Stomach (tissue), 19 donors: Measurements from ENCODE around the gene CYP2A7. TPM values are rescaled to one million over a fixed set of nuclear protein-coding genes. Genes with fewer than 3 reads are reported as not detected.
"Not testable (repeated sequence)": the region's sequence is repeated elsewhere in the genome, so short reads cannot be mapped to it uniquely, and the experiment has no call there.

ENCODE experiments used
- DNase-seq, 2 donors: peaks; one replicate each; pipeline versions ENCODE4 v3.0.0 to v3.0.0-alpha.2; 2013 to 2019
- H3K27ac ChIP-seq, 5 donors: fragments of 200-600 bp in 4 of 5; sonication (generic) in 4 of 5; one replicate each; pipeline ENCODE4 v1.5.1; 2013 to 2019; ENCODE audit warnings: mild to moderate bottlenecking in 1 of 5, moderate library complexity in 1 of 5
- H3K27me3 ChIP-seq, 3 donors: fragments of 200-600 bp; sonication (generic); one replicate each; pipeline ENCODE4 v1.5.1; 2017 to 2019; ENCODE audit warnings: mixed run types in 1 of 3
- H3K36me3 ChIP-seq, 4 donors: fragments of 200-600 bp; sonication (generic); 1 replicate in 3 of 4; 2 replicates in 1 of 4; pipeline ENCODE4 v1.5.1; 2016 to 2019
- H3K4me1 ChIP-seq, 4 donors: fragments of 200-600 bp; sonication (generic); one replicate each; pipeline ENCODE4 v1.5.1; 2016 to 2019
- H3K4me3 ChIP-seq, 4 donors: fragments of 200-600 bp; sonication (generic) in 3 of 4; one replicate each; pipeline ENCODE4 v1.5.1; 2016 to 2019; ENCODE audit warnings: mild to moderate bottlenecking in 1 of 4
- H3K9me3 ChIP-seq, 4 donors: fragments of 200-600 bp; sonication (generic); one replicate each; pipeline ENCODE4 v1.5.1; 2016 to 2019
- CTCF ChIP-seq, 7 experiments: fragments of 450-650 bp in 4 of 7; fragments of 200-600 bp in 3 of 7; sonication (generic) in 3 of 7; IDR thresholded peaks; one replicate each; pipeline ENCODE4 v1.5.1; 2016 to 2019; ENCODE audit warnings: antibody characterized with exemption in 7 of 7, control low read depth in 2 of 7, mild to moderate bottlenecking in 1 of 7
- EP300 ChIP-seq: sonication (generic); formaldehyde crosslinking; IDR thresholded peaks from one replicate; pipeline ENCODE4 v1.6.1; 2017; ENCODE audit warnings: antibody characterized with exemption
- POLR2A ChIP-seq, 4 donors: fragments of 450-650 bp; IDR thresholded peaks; one replicate each; pipeline ENCODE4 v1.6.1; 2016; ENCODE audit warnings: antibody characterized with exemption in 4 of 4, control low read depth in 2 of 4, mild to moderate bottlenecking in 1 of 4, moderate library complexity in 1 of 4
- POLR2AphosphoS5 ChIP-seq, 3 donors: sonication (generic); formaldehyde crosslinking; IDR thresholded peaks; one replicate each; pipeline ENCODE4 v1.6.1; 2016; ENCODE audit warnings: antibody characterized with exemption in 3 of 3
- WGBS, 5 donors: extraction: QIAGEN DNeasy Blood & Tissue Kit in 3 of 5; methylation state at CpG; one replicate each; pipeline versions ENCODE4 v1.1.5 to v1.1.7; 2013 to 2018; 5-methylcytosine and 5-hydroxymethylcytosine counted together
- intact Hi-C: fragments of 100-400 bp; cut with DNase I; formaldehyde crosslinking; loops from one replicate; pipeline ENCODE4 v1.15.1; 2023; ENCODE audit warnings: low total_unique reads
- long read RNA-seq, 10 donors: transcript quantifications; one replicate each; lab custom pipeline, GENCODE V29; 2026
- polyA plus RNA-seq, 3 donors: library from polyadenylated mRNA; stranded (reverse); fragments of 200-250 nt; gene quantifications; one replicate each; pipeline ENCODE4 v1.2.3, GENCODE V29; 2013
- total RNA-seq, 5 donors: library from RNA; depleted of rRNA; stranded (reverse); fragments of >200 nt; gene quantifications; one replicate each; pipeline versions ENCODE4 v1.1.0 to v1.2.3, GENCODE V29; 2014 to 2016
- donor health status: healthy with polysubstance abuse.
- donor health status: Bipolar disorder and iron deficiency.
- donor health status: healthy.

The CYP2A7 gene
- total RNA-seq (not detected), polyA plus RNA-seq (not detected)
- long read RNA-seq, donor 1, result 0 reads
- long read RNA-seq, donor 2, result 0 reads
- long read RNA-seq, donor 3, result 0 reads
- long read RNA-seq, donor 4, result 0 reads
- long read RNA-seq, donor 5, result 0 reads
- long read RNA-seq, donor 6, result 0 reads
- long read RNA-seq, donor 7, result 0 reads
- long read RNA-seq, donor 8, result 0 reads
- long read RNA-seq, donor 9, result 0 reads
- long read RNA-seq, donor 10, result 0 reads

- 70 to 81% (median 79%) methylated on average over 3 of the region's 3 CpGs for WGBS, 5 donors
These were observed at the start of gene CYP2A7 for GRCh38 chr19:40882062-40882461. TSS of gene CYP2A7 (minus strand) at chr19:40882231. CDS start at chr19:40882210, 21 bp downstream.

GRCh38 chr19:40930799-40931198 lies 48.8 kb upstream of the CYP2A7 start:
- H3K27me3 ChIP-seq, result peaks cover 0 to 28% (median 0%) of the 10 kb centered on the region in 3 donors
- 88 to 96% (median 94%) methylated on average over 2 of the region's 2 CpGs for WGBS, 5 donors
- H3K4me1 ChIP-seq, intact Hi-C loops, DNase-seq, H3K9me3 ChIP-seq, H3K27ac ChIP-seq, H3K4me3 ChIP-seq, H3K36me3 ChIP-seq: not testable (repeated sequence)

More at GRCh38 chr19:40882062-40882461, at the start of gene CYP2A7:
- H3K9me3 ChIP-seq, H3K36me3 ChIP-seq, H3K27ac ChIP-seq, DNase-seq, intact Hi-C loops, H3K4me1 ChIP-seq, H3K4me3 ChIP-seq: not testable (repeated sequence)
- peaks cover 0 to 44% (median 0%) of the 10 kb centered on the region in 3 donors for H3K27me3 ChIP-seq

GRCh38 chr19:40929942-40930341 lies 47.9 kb upstream of the CYP2A7 start:
- peaks cover 0 to 24% (median 0%) of the 10 kb centered on the region in 3 donors for H3K27me3 ChIP-seq
- H3K4me3 ChIP-seq, DNase-seq, H3K27ac ChIP-seq, intact Hi-C loops, H3K4me1 ChIP-seq, H3K9me3 ChIP-seq, H3K36me3 ChIP-seq: not testable (repeated sequence)
- 52 to 69% (median 61%) methylated on average over 3 of the region's 3 CpGs for WGBS, 5 donors

GRCh38 chr19:40928850-40929249 lies 46.8 kb upstream of the CYP2A7 start:
- DNase-seq, result no peak
- 54 to 77% (median 59%) methylated on average over 1 of the region's 1 CpG for WGBS, 5 donors
- H3K27ac ChIP-seq, result no peak overlapping the region
- H3K36me3 ChIP-seq, result no peaks in the 10 kb centered on the region
- intact Hi-C loops, result no loop called here
- H3K27me3 ChIP-seq, result peaks cover 0 to 24% (median 0%) of the 10 kb centered on the region in 3 donors
- peaks cover 0 to 8% (median 4%) of the 10 kb centered on the region in 4 donors for H3K4me1 ChIP-seq
- TF ChIP-seq EP300, result no peak
- no peak for TF ChIP-seq POLR2AphosphoS5 (IDR thresholded peaks at IDR 0.05)
- no peak for TF ChIP-seq CTCF (IDR thresholded peaks at IDR 0.05)
- TF ChIP-seq POLR2A (IDR thresholded peaks at IDR 0.05), result no peak
- no peaks in the 10 kb centered on the region for H3K9me3 ChIP-seq
- no peak overlapping the region for H3K4me3 ChIP-seq

GRCh38 chr19:40927567-40927966 lies 45.5 kb upstream of the CYP2A7 start:
- Histone ChIP-seq H3K27ac (no peak overlapping the region), H3K36me3 (no peaks in the 10 kb centered on the region), H3K9me3 (no peaks in the 10 kb centered on the region), H3K4me3 (no peak overlapping the region), H3K27me3 (peaks cover 0 to 18% (median 0%) of the 10 kb centered on the region in 3 donors), H3K4me1 (peaks cover 0 to 18% (median 15%) of the 10 kb centered on the region in 4 donors)
- TF ChIP-seq POLR2AphosphoS5 (IDR thresholded peaks at IDR 0.05), result no peak
- TF ChIP-seq CTCF (IDR thresholded peaks at IDR 0.05), result no peak
- TF ChIP-seq POLR2A (IDR thresholded peaks at IDR 0.05), result no peak
- no peak for TF ChIP-seq EP300
- intact Hi-C loops, result no loop called here
- no peak for DNase-seq
- 66 to 97% (median 84%) methylated on average over 3 of the region's 3 CpGs for WGBS, 5 donors

- 93 to 100% (median 95%) methylated on average over 1 of the region's 1 CpG for WGBS, 5 donors
- DNase-seq, intact Hi-C loops: not testable (repeated sequence)
These were observed 44.2 kb upstream of the CYP2A7 start for GRCh38 chr19:40926276-40926675.

More at GRCh38 chr19:40926276-40926675, 44.2 kb upstream of the CYP2A7 start:
- H3K4me1 ChIP-seq, result peaks cover 4 to 29% (median 23%) of the 10 kb centered on the region in 4 donors
- not testable (repeated sequence) for H3K27ac ChIP-seq, H3K36me3 ChIP-seq, H3K27me3 ChIP-seq, H3K4me3 ChIP-seq, H3K9me3 ChIP-seq
